ENCODE results near the gene RTCA.
"Not testable (repeated sequence)": the region's sequence is repeated elsewhere in the genome, so short reads cannot be mapped to it uniquely, and the experiment has no call there.

Gene RTCA

GRCh38 chr1:100304921-100305320 is 38.9 kb downstream of the RTCA start:
- DNase-seq (ENCODE audit: extremely low read depth in 1 of 2, low read depth in 1 of 2), result no peak

- no peak for DNase-seq (ENCODE audit: extremely low read depth in 1 of 2, low read depth in 1 of 2)
These were observed 39.9 kb downstream of the RTCA start for GRCh38 chr1:100305954-100306353.

- no peak for DNase-seq (ENCODE audit: extremely low read depth in 1 of 2, low read depth in 1 of 2)
These were observed 40.8 kb downstream of the RTCA start for GRCh38 chr1:100306735-100307313.

- DNase-seq (ENCODE audit: extremely low read depth in 1 of 2, low read depth in 1 of 2), result no peak
These were observed 42.8 kb downstream of the RTCA start for GRCh38 chr1:100308777-100309176.

- no peak for DNase-seq (ENCODE audit: extremely low read depth in 1 of 2, low read depth in 1 of 2)
These were observed 43.8 kb downstream of the RTCA start for GRCh38 chr1:100309863-100310262.

GRCh38 chr1:100313382-100313781 is 47.4 kb downstream of the RTCA start:
- DNase-seq (ENCODE audit: extremely low read depth in 1 of 2, low read depth in 1 of 2), result no peak

- DNase-seq (ENCODE audit: extremely low read depth in 1 of 2, low read depth in 1 of 2), result no peak
These were observed 50.6 kb downstream of the RTCA start for GRCh38 chr1:100316622-100317021.

- DNase-seq (ENCODE audit: extremely low read depth in 1 of 2, low read depth in 1 of 2), result no peak
These were observed 54.5 kb downstream of the RTCA start for GRCh38 chr1:100320311-100321099.

GRCh38 chr1:100321100-100321493 is 55.1 kb downstream of the RTCA start:
- no peak for DNase-seq (ENCODE audit: extremely low read depth in 1 of 2, low read depth in 1 of 2)

GRCh38 chr1:100321506-100321905 is 55.5 kb downstream of the RTCA start:
- DNase-seq (ENCODE audit: extremely low read depth in 1 of 2, low read depth in 1 of 2), result no peak

- DNase-seq (ENCODE audit: extremely low read depth in 1 of 2, low read depth in 1 of 2), result no peak
These were observed 56.6 kb downstream of the RTCA start for GRCh38 chr1:100322436-100323211.

- no peak for DNase-seq (ENCODE audit: extremely low read depth in 1 of 2, low read depth in 1 of 2)
These were observed 57.5 kb downstream of the RTCA start for GRCh38 chr1:100323419-100324106.

GRCh38 chr1:100325415-100326324 is 59.7 kb downstream of the RTCA start:
- DNase-seq (ENCODE audit: extremely low read depth in 1 of 2, low read depth in 1 of 2), result no peak

GRCh38 chr1:100326325-100326670 is 60.3 kb downstream of the RTCA start:
- not testable (repeated sequence) for DNase-seq (ENCODE audit: extremely low read depth in 1 of 2, low read depth in 1 of 2)

- no peak for DNase-seq (ENCODE audit: extremely low read depth in 1 of 2, low read depth in 1 of 2)
These were observed 62.1 kb downstream of the RTCA start for GRCh38 chr1:100328133-100328532.

GRCh38 chr1:100331146-100331545 is 65.1 kb downstream of the RTCA start:
- DNase-seq (ENCODE audit: extremely low read depth in 1 of 2, low read depth in 1 of 2), result not testable (repeated sequence)

GRCh38 chr1:100332331-100332730 is 66.3 kb downstream of the RTCA start:
- no peak for DNase-seq (ENCODE audit: extremely low read depth in 1 of 2, low read depth in 1 of 2)

- DNase-seq (ENCODE audit: extremely low read depth in 1 of 2, low read depth in 1 of 2), result no peak
These were observed 69.4 kb downstream of the RTCA start for GRCh38 chr1:100335436-100335835.

- not testable (repeated sequence) for DNase-seq (ENCODE audit: extremely low read depth in 1 of 2, low read depth in 1 of 2)
These were observed 71.9 kb downstream of the RTCA start for GRCh38 chr1:100337878-100338277.

- DNase-seq (ENCODE audit: extremely low read depth in 1 of 2, low read depth in 1 of 2), result not testable (repeated sequence)
These were observed 73.7 kb downstream of the RTCA start for GRCh38 chr1:100339735-100340134.
